ENCODE results near the gene EEF1AKMT2. TPM values are rescaled to one million over a fixed set of nuclear protein-coding genes. Genes with fewer than 3 reads are reported as not detected.

EEF1AKMT2 gene
- total RNA-seq, 1 donor from 2014 or later = 18.3 TPM

- Mint-ChIP-seq H3K27ac (ENCODE audit: unreplicated experiment) (no peak overlapping the region), H3K36me3 (ENCODE audit: low read depth) (no peaks in the 10 kb centered on the region), H3K4me1 (ENCODE audit: low read depth) (peaks cover 9% of the 10 kb centered on the region), H3K27me3 (ENCODE audit: low read depth) (no peaks in the 10 kb centered on the region), H3K4me3 (ENCODE audit: unreplicated experiment) (no peak overlapping the region), H3K9me3 (ENCODE audit: low read depth) (no peaks in the 10 kb centered on the region)
- no peak for DNase-seq (ENCODE audit: low spot score)
- TF ChIP-seq, protein P1, sequence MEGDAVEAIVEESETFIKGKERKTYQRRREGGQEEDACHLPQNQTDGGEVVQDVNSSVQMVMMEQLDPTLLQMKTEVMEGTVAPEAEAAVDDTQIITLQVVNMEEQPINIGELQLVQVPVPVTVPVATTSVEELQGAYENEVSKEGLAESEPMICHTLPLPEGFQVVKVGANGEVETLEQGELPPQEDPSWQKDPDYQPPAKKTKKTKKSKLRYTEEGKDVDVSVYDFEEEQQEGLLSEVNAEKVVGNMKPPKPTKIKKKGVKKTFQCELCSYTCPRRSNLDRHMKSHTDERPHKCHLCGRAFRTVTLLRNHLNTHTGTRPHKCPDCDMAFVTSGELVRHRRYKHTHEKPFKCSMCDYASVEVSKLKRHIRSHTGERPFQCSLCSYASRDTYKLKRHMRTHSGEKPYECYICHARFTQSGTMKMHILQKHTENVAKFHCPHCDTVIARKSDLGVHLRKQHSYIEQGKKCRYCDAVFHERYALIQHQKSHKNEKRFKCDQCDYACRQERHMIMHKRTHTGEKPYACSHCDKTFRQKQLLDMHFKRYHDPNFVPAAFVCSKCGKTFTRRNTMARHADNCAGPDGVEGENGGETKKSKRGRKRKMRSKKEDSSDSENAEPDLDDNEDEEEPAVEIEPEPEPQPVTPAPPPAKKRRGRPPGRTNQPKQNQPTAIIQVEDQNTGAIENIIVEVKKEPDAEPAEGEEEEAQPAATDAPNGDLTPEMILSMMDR (IDR thresholded peaks at IDR 0.05) = no peak
Measured at GRCh38 chr10:124717911-124718741, 73.6 kb downstream of the EEF1AKMT2 start.

GRCh38 chr10:124717041-124717757 is 74.5 kb downstream of the EEF1AKMT2 start:
- Mint-ChIP-seq H3K27me3 (ENCODE audit: low read depth) (no peaks in the 10 kb centered on the region), H3K4me1 (ENCODE audit: low read depth) (no peaks in the 10 kb centered on the region), H3K36me3 (ENCODE audit: low read depth) (no peaks in the 10 kb centered on the region), H3K9me3 (ENCODE audit: low read depth) (no peaks in the 10 kb centered on the region), H3K4me3 (ENCODE audit: unreplicated experiment) (no peak overlapping the region), H3K27ac (ENCODE audit: unreplicated experiment) (no peak overlapping the region)
- DNase-seq (ENCODE audit: low spot score) = no peak
- TF ChIP-seq, protein P1 (IDR thresholded peaks at IDR 0.05) = no peak

DNA sequence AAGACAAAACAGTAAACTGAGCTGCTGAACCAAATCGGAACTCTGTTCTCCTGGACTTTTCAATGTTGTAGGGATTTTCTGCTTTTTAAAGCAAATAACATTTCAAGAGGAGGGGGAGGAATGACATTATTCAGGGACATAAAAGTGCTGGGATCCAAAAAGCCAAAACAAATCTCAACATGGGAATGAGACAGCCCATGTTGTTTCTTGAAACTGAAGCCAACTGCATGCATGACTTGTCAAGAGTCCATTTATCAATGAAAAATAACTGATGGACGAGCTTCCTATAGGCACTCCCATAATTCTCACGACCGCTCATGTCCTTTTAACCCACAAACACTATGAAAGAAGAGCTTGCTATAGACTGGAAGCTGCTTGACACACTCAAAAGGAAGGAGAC is 75.3 kb downstream of the EEF1AKMT2 start:
- Mint-ChIP-seq H3K36me3 (ENCODE audit: low read depth) (no peaks in the 10 kb centered on the region), H3K27me3 (ENCODE audit: low read depth) (no peaks in the 10 kb centered on the region), H3K27ac (ENCODE audit: unreplicated experiment) (no peak overlapping the region), H3K9me3 (ENCODE audit: low read depth) (no peaks in the 10 kb centered on the region), H3K4me1 (ENCODE audit: low read depth) (no peaks in the 10 kb centered on the region), H3K4me3 (ENCODE audit: unreplicated experiment) (no peak overlapping the region)
- TF ChIP-seq, protein P1 (IDR thresholded peaks at IDR 0.05) = no peak
- no peak for DNase-seq (ENCODE audit: low spot score)

DNA sequence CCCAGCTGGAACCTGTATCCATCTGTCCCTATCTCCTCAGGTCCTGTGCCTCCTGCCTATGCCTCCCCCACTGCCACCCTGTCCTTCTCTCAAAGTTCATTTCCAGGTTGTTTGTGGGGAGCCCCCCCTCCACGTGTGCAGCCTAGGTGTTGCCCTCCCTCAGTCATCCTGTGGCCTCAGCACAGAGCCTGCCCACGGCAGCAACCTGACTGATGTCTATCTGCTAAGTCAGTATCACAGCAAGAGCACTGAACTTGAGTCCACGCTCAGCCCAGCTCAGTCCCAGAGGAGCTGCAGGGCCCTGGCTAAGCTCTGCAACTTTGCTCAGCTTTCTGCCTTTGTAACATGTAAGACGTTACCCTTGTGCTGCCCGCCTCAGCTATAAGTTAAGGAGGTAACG is 76.2 kb downstream of the EEF1AKMT2 start:
- Mint-ChIP-seq H3K27me3 (ENCODE audit: low read depth) (no peaks in the 10 kb centered on the region), H3K27ac (ENCODE audit: unreplicated experiment) (no peak overlapping the region), H3K36me3 (ENCODE audit: low read depth) (no peaks in the 10 kb centered on the region), H3K4me3 (ENCODE audit: unreplicated experiment) (no peak overlapping the region), H3K4me1 (ENCODE audit: low read depth) (peaks cover 3% of the 10 kb centered on the region), H3K9me3 (ENCODE audit: low read depth) (no peaks in the 10 kb centered on the region)
- DNase-seq (ENCODE audit: low spot score) = no peak
- TF ChIP-seq, protein P1 (IDR thresholded peaks at IDR 0.05) = no peak

- Mint-ChIP-seq H3K9me3 (ENCODE audit: low read depth) (no peaks in the 10 kb centered on the region), H3K27me3 (ENCODE audit: low read depth) (no peaks in the 10 kb centered on the region), H3K36me3 (ENCODE audit: low read depth) (no peaks in the 10 kb centered on the region), H3K4me1 (ENCODE audit: low read depth) (peaks cover 14% of the 10 kb centered on the region), H3K4me3 (ENCODE audit: unreplicated experiment) (no peak overlapping the region), H3K27ac (ENCODE audit: unreplicated experiment) (no peak overlapping the region)
- DNase-seq (ENCODE audit: low spot score) = no peak
- TF ChIP-seq, protein P1 (IDR thresholded peaks at IDR 0.05) = no peak
Measured at GRCh38 chr10:124713679-124714255, 77.9 kb downstream of the EEF1AKMT2 start.
